Bladder microvascular endothelial cell (primary cell): ENCODE measurements around the gene PDGFD. TPM values are rescaled to one million over a fixed set of nuclear protein-coding genes. Genes with fewer than 3 reads are reported as not detected.

ENCODE experiments used
- total RNA-seq: library from RNA; depleted of rRNA; stranded (reverse); fragments of >200 nt; gene quantifications from 2 replicates; pipeline ENCODE4 v1.2.3, GENCODE V29; 2014

Gene PDGFD
- total RNA-seq, result 11.0 and 56.5 TPM in 2 replicates

GRCh38 chr11:104164028-104164520 lies at the start of gene PDGFD:
TSS of gene PDGFD (minus strand) at chr11:104164147.

GRCh38 chr11:104036588-104036987 lies 127.4 kb downstream of the PDGFD start, which contains the start of gene DDI1:
TSS of gene DDI1 (plus strand) at chr11:104036640. CDS start at chr11:104036823, 183 bp downstream.

Other genes with a start within 250 kb of the PDGFD start
- not detected in 2 replicates for gene DDI1, start 127.5 kb downstream of the PDGFD start, total RNA-seq